Nephron (organoid): ENCODE measurements around the gene SIRPA.

ENCODE experiments used
- H3K27ac Mint-ChIP-seq, 3 experiments: 2 replicates each; pipeline ENCODE4 v1.8.0; 2020; ENCODE audit warnings: mixed read lengths in 3 of 3, mild to moderate bottlenecking in 2 of 3, moderate library complexity in 1 of 3
- H3K27me3 Mint-ChIP-seq: 2 replicates; pipeline ENCODE4 v1.8.0; 2021; ENCODE audit warnings: low read depth, mild to moderate bottlenecking, moderate library complexity, mixed read lengths
- H3K36me3 Mint-ChIP-seq: 2 replicates; pipeline ENCODE4 v1.8.0; 2020; ENCODE audit warnings: low read depth, mixed read lengths
- H3K4me1 Mint-ChIP-seq: 2 replicates; pipeline ENCODE4 v1.8.0; 2020; ENCODE audit warnings: mixed read lengths
- H3K4me3 Mint-ChIP-seq, 3 experiments: 2 replicates each; pipeline ENCODE4 v1.8.0; 2020; ENCODE audit warnings: mild to moderate bottlenecking in 3 of 3, mixed read lengths in 3 of 3, moderate library complexity in 2 of 3
- H3K9me3 Mint-ChIP-seq: 2 replicates; pipeline ENCODE4 v1.8.0; 2020; ENCODE audit warnings: mixed read lengths
- TF ChIP-seq, protein P1 (sequence below), 3 experiments: fragments of 200-600 bp; sonication (generic); IDR thresholded peaks; one replicate each; pipeline ENCODE4 v1.5.0; 2021; ENCODE audit warnings: antibody characterized with exemption in 3 of 3; ENCODE audit not compliant: unreplicated experiment in 3 of 3

The SIRPA gene

DNA sequence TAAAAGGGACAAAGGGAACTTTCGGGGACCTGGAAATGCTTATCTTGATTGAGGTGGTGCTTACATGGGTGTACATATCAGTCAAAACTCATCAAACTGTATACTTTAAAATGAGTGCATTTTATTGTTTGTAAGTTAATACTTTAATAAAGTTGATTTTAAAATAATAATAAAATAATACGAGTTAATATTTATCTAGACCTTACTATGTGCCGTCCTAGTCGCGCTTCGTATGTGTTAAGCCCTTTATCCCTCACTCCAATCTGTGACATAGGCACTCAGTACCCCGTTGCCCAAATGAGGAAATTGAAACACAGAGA lies 51.2 kb downstream of the SIRPA start:
- Mint-ChIP-seq H3K4me1 (peaks cover 82% of the 10 kb centered on the region), H3K4me3 (peak overlapping the region; percentile 63 to 70 (median 69)), H3K27ac (peak overlapping the region; percentile 54 to 75 (median 58)), H3K9me3 (no peaks in the 10 kb centered on the region), H3K27me3 (peaks cover 67% of the 10 kb centered on the region), H3K36me3 (no peaks in the 10 kb centered on the region)
- TF ChIP-seq, protein P1, sequence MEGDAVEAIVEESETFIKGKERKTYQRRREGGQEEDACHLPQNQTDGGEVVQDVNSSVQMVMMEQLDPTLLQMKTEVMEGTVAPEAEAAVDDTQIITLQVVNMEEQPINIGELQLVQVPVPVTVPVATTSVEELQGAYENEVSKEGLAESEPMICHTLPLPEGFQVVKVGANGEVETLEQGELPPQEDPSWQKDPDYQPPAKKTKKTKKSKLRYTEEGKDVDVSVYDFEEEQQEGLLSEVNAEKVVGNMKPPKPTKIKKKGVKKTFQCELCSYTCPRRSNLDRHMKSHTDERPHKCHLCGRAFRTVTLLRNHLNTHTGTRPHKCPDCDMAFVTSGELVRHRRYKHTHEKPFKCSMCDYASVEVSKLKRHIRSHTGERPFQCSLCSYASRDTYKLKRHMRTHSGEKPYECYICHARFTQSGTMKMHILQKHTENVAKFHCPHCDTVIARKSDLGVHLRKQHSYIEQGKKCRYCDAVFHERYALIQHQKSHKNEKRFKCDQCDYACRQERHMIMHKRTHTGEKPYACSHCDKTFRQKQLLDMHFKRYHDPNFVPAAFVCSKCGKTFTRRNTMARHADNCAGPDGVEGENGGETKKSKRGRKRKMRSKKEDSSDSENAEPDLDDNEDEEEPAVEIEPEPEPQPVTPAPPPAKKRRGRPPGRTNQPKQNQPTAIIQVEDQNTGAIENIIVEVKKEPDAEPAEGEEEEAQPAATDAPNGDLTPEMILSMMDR (IDR thresholded peaks at IDR 0.05; ENCODE audit: unreplicated experiment in 3 of 3): no peak

DNA sequence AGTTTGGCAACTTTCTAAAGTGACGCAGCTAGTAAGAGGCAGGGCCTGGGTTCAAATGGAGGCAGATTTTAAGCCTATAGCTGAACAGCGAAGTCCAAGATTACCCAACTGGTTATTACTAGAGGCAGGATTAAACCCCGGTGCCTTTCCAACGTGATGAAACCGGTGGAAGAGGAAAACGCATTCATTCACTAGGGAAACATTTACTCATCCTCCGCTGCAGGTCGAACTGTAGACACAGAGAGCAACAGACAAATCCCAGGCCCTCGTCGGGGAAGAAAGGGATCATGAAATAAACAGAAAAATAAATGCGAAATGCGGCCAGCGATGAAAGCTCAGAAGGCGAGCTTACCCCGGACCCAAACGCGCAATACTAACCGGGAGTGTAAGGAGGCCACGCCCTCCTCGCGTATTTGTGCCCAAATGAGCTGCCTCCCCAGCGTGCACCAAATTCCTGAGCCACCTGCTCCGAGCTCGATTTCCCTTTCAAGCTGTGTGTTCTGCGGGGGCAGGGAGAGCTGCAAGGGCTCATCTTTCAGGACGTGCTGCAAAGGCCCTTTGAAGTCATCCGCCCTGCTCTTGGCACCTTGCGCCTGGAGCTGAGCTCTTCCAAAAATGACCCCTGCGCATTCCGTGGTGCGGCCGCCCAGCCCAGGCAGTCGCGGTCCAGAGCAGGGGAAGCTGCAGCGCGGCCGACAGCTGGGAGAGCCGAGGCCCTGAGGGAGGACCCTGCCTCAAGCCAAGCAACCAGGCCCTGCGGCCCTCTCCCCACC lies 51.7 kb downstream of the SIRPA start:
- no peaks in the 10 kb centered on the region for H3K9me3 Mint-ChIP-seq
- H3K36me3 Mint-ChIP-seq: no peaks in the 10 kb centered on the region
- peak overlapping the region; percentile 54 to 75 (median 58) for H3K27ac Mint-ChIP-seq
- H3K4me1 Mint-ChIP-seq: peaks cover 77% of the 10 kb centered on the region
- peaks cover 67% of the 10 kb centered on the region for H3K27me3 Mint-ChIP-seq
- TF ChIP-seq, protein P1 (IDR thresholded peaks at IDR 0.05; ENCODE audit: unreplicated experiment in 3 of 3): no peak
- H3K4me3 Mint-ChIP-seq: peak overlapping the region; percentile 63 to 70 (median 69)

DNA sequence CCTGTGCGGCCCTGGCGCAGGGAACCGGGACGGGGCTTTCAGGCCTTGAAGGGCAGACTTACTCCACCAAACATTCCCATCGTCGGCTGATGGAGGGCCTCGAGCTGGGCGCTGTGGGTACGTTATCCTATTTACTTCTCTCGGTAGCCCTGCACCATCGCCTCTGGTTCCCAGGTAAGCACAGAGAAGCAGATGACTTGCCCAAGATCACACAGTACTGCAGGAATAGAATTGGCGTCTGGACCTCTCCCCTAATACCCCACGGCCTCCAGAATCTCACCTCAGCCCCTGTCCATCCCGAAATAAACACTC lies 52.3 kb downstream of the SIRPA start:
- Mint-ChIP-seq H3K27ac (peak overlapping the region; percentile 36 to 75 (median 54)), H3K27me3 (peaks cover 62% of the 10 kb centered on the region), H3K9me3 (no peaks in the 10 kb centered on the region), H3K36me3 (no peaks in the 10 kb centered on the region), H3K4me1 (peaks cover 71% of the 10 kb centered on the region), H3K4me3 (peak overlapping the region; percentile 13 to 69 (median 63))
- TF ChIP-seq, protein P1 (IDR thresholded peaks at IDR 0.05; ENCODE audit: unreplicated experiment in 3 of 3): no peak

DNA sequence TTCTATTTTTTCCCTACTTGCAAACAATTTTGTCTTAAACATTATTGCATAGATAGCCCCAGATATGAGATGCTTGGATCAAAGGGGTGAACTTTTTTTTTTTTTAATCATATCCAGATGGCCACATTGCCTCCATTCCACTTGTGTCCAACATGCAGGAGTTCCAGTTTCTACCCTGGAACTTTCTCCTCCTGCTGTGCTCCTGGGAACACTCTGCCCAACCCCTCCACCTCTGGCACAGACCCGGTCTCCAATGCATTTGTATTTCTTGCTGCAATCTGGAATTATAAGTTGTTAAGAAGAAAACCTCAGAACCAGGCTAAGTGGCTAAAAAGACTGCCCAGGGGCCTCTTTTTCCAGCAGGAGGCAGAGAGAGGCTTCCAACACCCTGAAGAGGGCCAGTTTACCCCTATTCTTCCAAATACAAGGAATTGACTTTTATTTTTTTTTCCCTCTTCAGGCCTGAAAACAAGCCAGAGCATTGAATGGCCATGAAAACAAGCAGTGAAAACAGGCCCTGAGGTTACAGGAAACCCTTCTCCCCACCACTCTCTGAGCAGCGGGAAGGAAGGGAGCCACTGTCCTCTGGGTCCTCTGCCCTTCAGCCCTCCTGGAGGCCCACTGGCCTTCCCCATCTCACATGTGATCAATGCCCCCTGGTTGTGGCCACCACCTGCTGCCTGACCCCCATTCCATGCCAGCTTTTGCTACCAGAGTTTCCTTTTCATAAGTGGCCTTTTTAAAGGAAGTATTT lies 54.3 kb downstream of the SIRPA start:
- Mint-ChIP-seq H3K4me1 (peaks cover 55% of the 10 kb centered on the region), H3K27ac (peak overlapping the region; percentile 33 to 81 (median 65))

DNA sequence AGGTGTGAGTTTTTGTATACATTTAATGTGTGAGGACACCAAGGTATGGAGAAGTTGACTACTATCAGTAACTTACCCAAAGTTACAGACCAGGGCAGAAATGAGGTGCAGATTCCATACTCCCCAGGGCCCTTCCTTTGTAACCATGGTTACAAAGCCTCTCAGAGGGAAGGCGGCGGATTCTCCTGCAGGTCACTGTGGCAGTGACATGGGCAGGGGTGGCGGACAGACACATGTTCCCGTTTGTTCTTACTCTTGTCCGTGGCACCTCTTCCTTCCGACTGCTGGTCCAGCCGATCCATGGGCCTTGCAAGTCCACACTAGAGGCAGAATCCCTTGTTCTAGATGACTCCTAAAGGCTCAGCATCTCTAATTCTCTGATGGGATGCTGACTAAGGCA lies 55.6 kb downstream of the SIRPA start:
- H3K27ac Mint-ChIP-seq: no peak overlapping the region
- no peaks in the 10 kb centered on the region for H3K9me3 Mint-ChIP-seq
- no peak overlapping the region for H3K4me3 Mint-ChIP-seq
- no peaks in the 10 kb centered on the region for H3K36me3 Mint-ChIP-seq
- peaks cover 50% of the 10 kb centered on the region for H3K4me1 Mint-ChIP-seq
- H3K27me3 Mint-ChIP-seq: peaks cover 34% of the 10 kb centered on the region
- TF ChIP-seq, protein P1 (IDR thresholded peaks at IDR 0.05; ENCODE audit: unreplicated experiment in 3 of 3): no peak

More for the DNA sequence above, 54.3 kb downstream of the SIRPA start:
- Mint-ChIP-seq H3K27me3 (peaks cover 47% of the 10 kb centered on the region), H3K4me3 (no peak overlapping the region), H3K9me3 (no peaks in the 10 kb centered on the region), H3K36me3 (no peaks in the 10 kb centered on the region)
- TF ChIP-seq, protein P1 (IDR thresholded peaks at IDR 0.05; ENCODE audit: unreplicated experiment in 3 of 3): no peak
